GM12892 (cell line): ENCODE measurements around the gene SH3RF3.

Source experiments
- POLR2A ChIP-seq: IDR thresholded peaks from 2 replicates; pipeline ENCODE4 v1.6.1; 2011; ENCODE audit warnings: low read depth, low read length, control low read depth
- POLR2AphosphoS5 ChIP-seq: IDR thresholded peaks from 2 replicates; pipeline ENCODE4 v1.6.1; 2011; ENCODE audit warnings: low read depth, low read length, control low read depth
- TAF1 ChIP-seq: IDR thresholded peaks from 2 replicates; pipeline ENCODE4 v1.6.1; 2011; ENCODE audit warnings: low read depth, mild to moderate bottlenecking, control low read depth, low read length, borderline replicate concordance

DNA sequence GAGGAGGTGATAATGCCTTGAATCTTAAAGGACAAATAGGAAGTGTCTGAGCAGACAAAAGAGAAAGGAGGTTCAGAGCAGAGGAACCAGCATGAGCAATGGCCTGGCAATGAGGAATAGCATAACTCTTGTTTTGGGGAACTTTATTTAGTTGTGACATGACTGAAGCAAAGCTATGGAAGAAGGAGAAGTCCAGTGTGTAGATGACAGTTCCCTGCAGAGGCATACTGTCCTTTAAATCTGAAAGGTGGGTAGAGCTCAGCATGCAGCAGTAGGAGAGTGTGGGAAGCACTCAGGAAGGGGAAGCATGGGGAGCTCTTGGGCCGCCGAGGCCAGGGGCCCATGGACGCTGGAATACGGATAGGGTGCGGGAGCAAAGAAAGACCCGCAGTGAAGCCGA, 311.0 kb downstream of the SH3RF3 start:
- TF ChIP-seq POLR2A (no peak), POLR2AphosphoS5 (no peak), TAF1 (no peak)
